ENCODE measurements around the gene ASB3.

DNA sequence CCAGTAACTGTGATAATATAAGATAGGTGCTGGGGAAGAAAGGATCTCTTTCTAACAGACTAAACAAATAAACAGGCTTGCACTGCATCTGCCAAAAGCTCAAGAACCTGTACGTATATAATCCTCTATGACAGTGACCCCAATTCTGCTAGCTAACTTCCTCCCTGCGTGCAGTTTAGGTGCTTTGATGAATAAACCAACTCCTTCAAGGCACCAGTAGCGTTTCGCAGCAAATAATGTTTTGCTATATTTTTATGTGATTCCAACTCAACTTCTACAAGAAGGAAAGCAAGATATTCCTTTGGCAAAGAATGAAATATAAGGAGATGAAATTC is 154.7 kb downstream of the ASB3 start:
- TF ChIP-seq GATA3 (IDR thresholded peaks at IDR 0.05; ENCODE audit: low read depth, low read length) (no peak), GATA2 (IDR thresholded peaks at IDR 0.05; ENCODE audit: low read depth, low read length) (no peak)
